Measurements from ENCODE around the gene EP300.

GRCh38 chr22:41201141-41201540, 108.7 kb downstream of the EP300 start:
- TF ChIP-seq CTCF (IDR thresholded peaks at IDR 0.05) (no peak), POLR2A (IDR thresholded peaks at IDR 0.05) (no peak)
